ENCODE measurements around the gene BTK. TPM values are rescaled to one million over a fixed set of nuclear protein-coding genes. Genes with fewer than 3 reads are reported as not detected.
A peak's percentile ranks its signal among the peaks of the same experiment; 100 is the strongest.

BTK gene
- total RNA-seq, 4 donors from 2014 or later = 2.5 to 5.3 (median 4.0) TPM

GRCh38 chrX:101385026-101385684 lies 836 bp downstream of the BTK start:
- Histone ChIP-seq H3K4me3 (peak overlapping the region in 2 of 4 donors; percentile 11 to 33), H3K36me3 (no peaks in the 10 kb centered on the region)

GRCh38 chrX:101383679-101384205 lies 2.2 kb downstream of the BTK start:
- DNase-seq (ENCODE audit: extremely low spot score) = no peak
- no peaks in the 10 kb centered on the region for H3K9me3 ChIP-seq
- no peak overlapping the region for H3K27ac ChIP-seq (replicated peaks in 1 of 4)
- no peak overlapping the region for H3K4me3 ChIP-seq
- no peak for TF ChIP-seq POLR2A (IDR thresholded peaks at IDR 0.05; ENCODE audit: low read depth)
- TF ChIP-seq EP300 (IDR thresholded peaks at IDR 0.05) = no peak
- no peak for TF ChIP-seq CTCF (IDR thresholded peaks at IDR 0.05)
- no peak for TF ChIP-seq POLR2AphosphoS5 (IDR thresholded peaks at IDR 0.05)
- no peaks in the 10 kb centered on the region for H3K27me3 ChIP-seq
- no peaks in the 10 kb centered on the region for H3K4me1 ChIP-seq
- intact Hi-C loops (cut with DNase I) = no loop called here
- 64% methylated on average over 4 of the region's 4 CpGs for WGBS
- no peaks in the 10 kb centered on the region for H3K36me3 ChIP-seq

More at GRCh38 chrX:101385026-101385684, 836 bp downstream of the BTK start:
- peak overlapping the region in 1 of 4 donors; percentile 13 for H3K27ac ChIP-seq (replicated peaks in 1 of 4)
- TF ChIP-seq POLR2A (IDR thresholded peaks at IDR 0.05; ENCODE audit: low read depth) = no peak
- TF ChIP-seq EP300 (IDR thresholded peaks at IDR 0.05) = no peak
- no peak for TF ChIP-seq CTCF (IDR thresholded peaks at IDR 0.05)
- TF ChIP-seq POLR2AphosphoS5 (IDR thresholded peaks at IDR 0.05) = no peak
- H3K27me3 ChIP-seq = no peaks in the 10 kb centered on the region
- H3K4me1 ChIP-seq = no peaks in the 10 kb centered on the region
- 75% methylated on average over 7 of the region's 7 CpGs for WGBS
- DNase-seq (ENCODE audit: extremely low spot score) = no peak
- intact Hi-C loops (cut with DNase I) = no loop called here
- H3K9me3 ChIP-seq = no peaks in the 10 kb centered on the region

GRCh38 chrX:101377547-101377946 lies 8.4 kb downstream of the BTK start:
- no peaks in the 10 kb centered on the region for H3K27me3 ChIP-seq
- H3K27ac ChIP-seq (replicated peaks in 1 of 4) = no peak overlapping the region
- no peak overlapping the region for H3K4me3 ChIP-seq
- no peaks in the 10 kb centered on the region for H3K4me1 ChIP-seq
- H3K36me3 ChIP-seq = no peaks in the 10 kb centered on the region
- TF ChIP-seq CTCF (IDR thresholded peaks at IDR 0.05) (no peak), POLR2AphosphoS5 (IDR thresholded peaks at IDR 0.05) (no peak), EP300 (IDR thresholded peaks at IDR 0.05) (no peak), POLR2A (IDR thresholded peaks at IDR 0.05; ENCODE audit: low read depth) (no peak)
- intact Hi-C loops (cut with DNase I) = no loop called here
- no peak for DNase-seq (ENCODE audit: extremely low spot score)
- WGBS = 77% methylated on average over 1 of the region's 1 CpG
- no peaks in the 10 kb centered on the region for H3K9me3 ChIP-seq

GRCh38 chrX:101370888-101371504 lies 15.0 kb downstream of the BTK start:
- TF ChIP-seq EP300 (IDR thresholded peaks at IDR 0.05) = no peak
- no peak for TF ChIP-seq POLR2A (IDR thresholded peaks at IDR 0.05; ENCODE audit: low read depth)
- no peak for TF ChIP-seq POLR2AphosphoS5 (IDR thresholded peaks at IDR 0.05)
- TF ChIP-seq CTCF (IDR thresholded peaks at IDR 0.05) = no peak
- DNase-seq (ENCODE audit: extremely low spot score) = no peak
- Histone ChIP-seq H3K4me3 (no peak overlapping the region), H3K27me3 (no peaks in the 10 kb centered on the region), H3K36me3 (no peaks in the 10 kb centered on the region), H3K9me3 (no peaks in the 10 kb centered on the region), H3K4me1 (no peaks in the 10 kb centered on the region), H3K27ac (replicated peaks in 1 of 4) (no peak overlapping the region)
- 55% methylated on average over 3 of the region's 3 CpGs for WGBS
- intact Hi-C loops (cut with DNase I) = no loop called here
